Mammary epithelial cell (primary cell): ENCODE measurements around the gene NBAS.

Experiments used
- EZH2 ChIP-seq: IDR thresholded peaks from 2 replicates; pipeline ENCODE4 v1.6.1; 2012; ENCODE audit warnings: low read length, inconsistent platforms, borderline replicate concordance
- TF ChIP-seq, protein P1 (sequence below), 2 donors: IDR thresholded peaks in 1 of 2; conservative IDR thresholded peaks in 1 of 2; 2 replicates each; pipeline ENCODE4 v1.5.1; 2011 to 2012; ENCODE audit warnings: inconsistent platforms in 2 of 2, low read length in 2 of 2, mild to moderate bottlenecking in 2 of 2, control low read depth in 1 of 2, low read depth in 1 of 2; ENCODE audit not compliant: insufficient read depth in 1 of 2; ENCODE audit errors: extremely low read depth in 1 of 2

GRCh38 chr2:15331787-15332186 is 229.3 kb downstream of the NBAS start:
- TF ChIP-seq, protein P1, sequence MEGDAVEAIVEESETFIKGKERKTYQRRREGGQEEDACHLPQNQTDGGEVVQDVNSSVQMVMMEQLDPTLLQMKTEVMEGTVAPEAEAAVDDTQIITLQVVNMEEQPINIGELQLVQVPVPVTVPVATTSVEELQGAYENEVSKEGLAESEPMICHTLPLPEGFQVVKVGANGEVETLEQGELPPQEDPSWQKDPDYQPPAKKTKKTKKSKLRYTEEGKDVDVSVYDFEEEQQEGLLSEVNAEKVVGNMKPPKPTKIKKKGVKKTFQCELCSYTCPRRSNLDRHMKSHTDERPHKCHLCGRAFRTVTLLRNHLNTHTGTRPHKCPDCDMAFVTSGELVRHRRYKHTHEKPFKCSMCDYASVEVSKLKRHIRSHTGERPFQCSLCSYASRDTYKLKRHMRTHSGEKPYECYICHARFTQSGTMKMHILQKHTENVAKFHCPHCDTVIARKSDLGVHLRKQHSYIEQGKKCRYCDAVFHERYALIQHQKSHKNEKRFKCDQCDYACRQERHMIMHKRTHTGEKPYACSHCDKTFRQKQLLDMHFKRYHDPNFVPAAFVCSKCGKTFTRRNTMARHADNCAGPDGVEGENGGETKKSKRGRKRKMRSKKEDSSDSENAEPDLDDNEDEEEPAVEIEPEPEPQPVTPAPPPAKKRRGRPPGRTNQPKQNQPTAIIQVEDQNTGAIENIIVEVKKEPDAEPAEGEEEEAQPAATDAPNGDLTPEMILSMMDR (conservative IDR thresholded peaks at IDR 0.05 in 1 of 2, IDR thresholded peaks at IDR 0.05 in 1 of 2; ENCODE audit: extremely low read depth in 1 of 2, insufficient read depth in 1 of 2, low read depth in 1 of 2, low read length in 2 of 2): no peak
- TF ChIP-seq EZH2: no peak
